Peyer's patch (tissue), 4 donors: ENCODE data around the gene HOXC6.

ENCODE experiments used
- POLR2A ChIP-seq, 2 donors: fragments of 450-650 bp; IDR thresholded peaks; one replicate each; pipeline ENCODE4 v1.5.1; 2017; ENCODE audit warnings: antibody characterized with exemption in 2 of 2, mild to moderate bottlenecking in 2 of 2, moderate library complexity in 2 of 2
- TF ChIP-seq, protein P1 (sequence below), 6 experiments: fragments of 450-650 bp in 4 of 6; fragments of 200-600 bp in 2 of 6; sonication (generic) in 1 of 6; IDR thresholded peaks; one replicate each; pipeline ENCODE4 v1.5.1; 2017 to 2019; ENCODE audit warnings: antibody characterized with exemption in 6 of 6, mild to moderate bottlenecking in 3 of 6, moderate library complexity in 1 of 6

DNA sequence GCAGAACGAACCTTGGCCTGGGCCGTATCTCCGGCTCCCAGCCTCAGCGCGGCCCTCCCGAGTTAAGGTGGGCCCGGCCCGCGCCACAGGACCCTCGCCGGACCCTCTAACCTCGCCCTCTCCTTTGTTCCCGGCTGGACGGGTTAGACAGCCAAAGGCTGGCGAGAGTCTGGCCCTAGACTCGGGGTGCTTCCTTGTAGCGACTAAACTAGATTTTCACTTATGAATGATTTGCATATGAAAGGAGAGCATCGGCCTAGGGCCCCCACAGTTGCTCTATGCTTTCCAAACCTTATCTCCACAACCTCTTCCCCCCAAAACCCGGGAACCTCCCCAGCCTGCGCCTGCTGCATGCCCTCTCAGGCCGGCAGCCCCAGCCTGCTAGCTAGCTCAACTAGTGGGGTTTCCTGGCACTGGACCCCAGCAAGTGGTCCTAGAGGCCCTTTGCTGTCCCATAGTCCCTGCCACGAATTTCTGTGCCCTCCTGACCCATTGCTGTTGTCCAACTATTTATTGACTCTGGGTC is 6.6 kb downstream of the HOXC6 start:
- TF ChIP-seq, protein P1, sequence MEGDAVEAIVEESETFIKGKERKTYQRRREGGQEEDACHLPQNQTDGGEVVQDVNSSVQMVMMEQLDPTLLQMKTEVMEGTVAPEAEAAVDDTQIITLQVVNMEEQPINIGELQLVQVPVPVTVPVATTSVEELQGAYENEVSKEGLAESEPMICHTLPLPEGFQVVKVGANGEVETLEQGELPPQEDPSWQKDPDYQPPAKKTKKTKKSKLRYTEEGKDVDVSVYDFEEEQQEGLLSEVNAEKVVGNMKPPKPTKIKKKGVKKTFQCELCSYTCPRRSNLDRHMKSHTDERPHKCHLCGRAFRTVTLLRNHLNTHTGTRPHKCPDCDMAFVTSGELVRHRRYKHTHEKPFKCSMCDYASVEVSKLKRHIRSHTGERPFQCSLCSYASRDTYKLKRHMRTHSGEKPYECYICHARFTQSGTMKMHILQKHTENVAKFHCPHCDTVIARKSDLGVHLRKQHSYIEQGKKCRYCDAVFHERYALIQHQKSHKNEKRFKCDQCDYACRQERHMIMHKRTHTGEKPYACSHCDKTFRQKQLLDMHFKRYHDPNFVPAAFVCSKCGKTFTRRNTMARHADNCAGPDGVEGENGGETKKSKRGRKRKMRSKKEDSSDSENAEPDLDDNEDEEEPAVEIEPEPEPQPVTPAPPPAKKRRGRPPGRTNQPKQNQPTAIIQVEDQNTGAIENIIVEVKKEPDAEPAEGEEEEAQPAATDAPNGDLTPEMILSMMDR (IDR thresholded peaks at IDR 0.05) = no peak
- no peak for TF ChIP-seq POLR2A (IDR thresholded peaks at IDR 0.05)
